HG03045 (cell line): ENCODE data around the gene TOMM40.
"Not testable (repeated sequence)": the region's sequence is repeated elsewhere in the genome, so short reads cannot be mapped to it uniquely, and the experiment has no call there.

ENCODE experiments used
- ATAC-seq: cut with Tn5 transposase; IDR thresholded peaks from one replicate; pipeline ENCODE4 v1.9.1; 2021; ENCODE audit warnings: mild to moderate bottlenecking, moderate library complexity; ENCODE audit not compliant: unreplicated experiment

TOMM40 gene

DNA sequence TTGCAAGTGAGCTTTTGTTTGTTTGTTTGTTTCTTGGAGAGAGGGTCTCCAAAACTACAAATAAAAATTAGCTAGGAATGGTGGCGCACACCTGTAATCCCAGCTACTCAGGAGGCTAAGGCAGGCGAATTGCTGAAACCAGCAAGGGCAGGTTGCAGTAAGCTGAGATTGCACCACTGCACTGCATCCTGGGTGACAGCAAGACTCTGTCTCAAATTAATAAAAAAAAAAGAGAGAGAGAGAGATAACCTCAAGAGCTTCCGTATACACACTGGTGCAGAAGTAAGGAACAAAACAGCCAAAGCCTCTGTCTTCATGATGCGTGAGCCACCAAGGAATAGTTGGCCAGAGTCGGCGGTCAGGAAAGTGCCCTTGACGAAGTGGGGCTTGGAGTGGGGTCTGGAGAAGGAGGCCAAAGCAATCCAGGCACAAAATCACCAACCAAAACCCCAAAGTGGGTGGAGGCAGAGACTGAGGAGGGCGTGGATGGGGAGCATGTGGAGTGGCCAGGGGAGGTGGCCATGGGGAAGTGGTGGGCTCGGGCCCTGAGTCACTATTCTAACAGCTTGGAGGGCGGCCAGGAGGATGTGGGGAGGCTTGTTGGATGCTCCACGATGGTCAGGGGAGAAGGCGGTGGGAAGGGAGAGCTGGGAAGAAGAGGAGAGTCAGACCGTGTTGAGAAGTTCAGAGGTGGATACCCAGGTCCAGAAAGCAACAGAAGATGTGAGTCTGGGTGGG is 21.2 kb upstream of the TOMM40 start:
- no peak for ATAC-seq

DNA sequence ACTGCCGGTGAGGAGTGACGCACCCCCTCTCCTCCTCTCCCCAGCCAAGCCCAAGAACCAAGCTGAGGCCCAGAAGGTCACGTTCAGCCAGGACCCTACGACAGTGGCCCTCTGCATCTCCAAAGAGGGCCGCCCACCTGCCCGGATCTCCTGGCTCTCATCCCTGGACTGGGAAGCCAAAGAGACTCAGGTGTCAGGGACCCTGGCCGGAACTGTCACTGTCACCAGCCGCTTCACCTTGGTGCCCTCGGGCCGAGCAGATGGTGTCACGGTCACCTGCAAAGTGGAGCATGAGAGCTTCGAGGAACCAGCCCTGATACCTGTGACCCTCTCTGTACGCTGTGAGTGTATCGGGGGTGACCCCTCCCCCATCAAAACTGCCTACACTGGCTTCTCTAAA is 19.2 kb upstream of the TOMM40 start:
- ATAC-seq: no peak

DNA sequence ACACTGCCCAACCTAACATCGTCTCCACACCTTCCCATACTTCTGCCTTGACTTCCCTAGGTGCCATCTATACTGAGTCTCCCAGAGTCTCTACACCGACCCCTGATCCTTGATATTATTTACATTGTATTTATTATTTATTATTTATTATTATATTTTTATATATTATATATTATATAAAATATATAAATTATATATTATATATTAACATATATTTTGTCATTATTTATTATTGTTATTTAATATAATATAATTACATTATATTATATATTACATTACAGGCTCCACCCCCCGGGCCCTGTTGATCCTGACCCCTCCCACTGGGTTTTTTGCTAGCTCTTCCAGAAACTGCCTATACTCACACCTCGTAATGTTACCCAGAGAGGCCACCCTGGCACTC is 18.4 kb upstream of the TOMM40 start:
- no peak for ATAC-seq

DNA sequence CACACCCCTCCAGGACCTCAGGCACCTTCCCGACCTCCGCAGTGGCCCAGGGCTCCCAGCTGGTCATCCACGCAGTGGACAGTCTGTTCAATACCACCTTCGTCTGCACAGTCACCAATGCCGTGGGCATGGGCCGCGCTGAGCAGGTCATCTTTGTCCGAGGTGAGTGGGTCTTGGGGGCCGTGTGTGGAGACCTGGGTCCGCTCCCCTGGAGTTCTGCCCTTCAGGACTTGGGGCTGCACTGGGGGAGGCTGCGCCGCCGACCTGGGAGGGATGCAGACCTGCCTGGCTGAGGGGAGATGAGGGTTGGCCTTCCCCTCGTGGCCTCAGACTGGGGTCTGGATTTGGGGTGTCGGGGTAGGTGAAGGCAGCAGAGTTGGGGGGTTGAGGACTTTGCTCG is 16.7 kb upstream of the TOMM40 start:
- ATAC-seq: no peak

DNA sequence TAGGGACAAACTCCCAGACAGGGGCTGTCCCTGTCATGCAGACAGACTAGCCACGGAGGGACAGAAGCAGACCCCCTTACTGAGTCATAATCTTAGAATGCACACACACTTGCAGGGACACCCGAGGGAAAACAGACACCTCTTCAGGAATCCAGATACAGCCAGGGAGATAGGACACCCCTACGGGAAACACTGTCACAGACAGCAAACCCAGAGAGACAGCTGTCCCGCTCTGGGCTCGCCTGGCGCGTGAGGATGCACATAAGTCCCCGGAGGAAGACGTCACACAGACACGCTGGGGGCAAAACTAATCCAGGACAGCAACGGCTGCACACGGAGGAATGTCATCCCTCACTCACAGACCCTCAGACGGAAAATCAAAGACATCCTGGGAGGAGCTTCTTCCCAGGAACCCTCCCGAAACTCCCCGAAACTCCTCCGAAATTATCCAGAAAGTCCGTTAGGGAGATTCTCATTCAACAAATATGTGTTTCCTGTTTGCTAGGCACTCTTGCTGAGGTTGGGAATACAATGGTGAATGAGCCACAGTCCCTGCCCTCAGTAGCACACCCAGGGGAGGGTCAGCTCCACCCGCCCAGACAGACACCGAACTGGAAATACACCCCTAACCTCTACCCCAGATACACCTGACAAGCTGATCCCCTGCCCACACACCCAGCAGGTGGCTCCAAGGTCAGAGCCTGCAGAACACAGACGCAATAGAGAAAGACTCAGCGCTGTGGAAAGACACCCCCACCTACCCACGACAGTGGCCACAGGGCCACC is 15.2 kb upstream of the TOMM40 start:
- no peak for ATAC-seq

DNA sequence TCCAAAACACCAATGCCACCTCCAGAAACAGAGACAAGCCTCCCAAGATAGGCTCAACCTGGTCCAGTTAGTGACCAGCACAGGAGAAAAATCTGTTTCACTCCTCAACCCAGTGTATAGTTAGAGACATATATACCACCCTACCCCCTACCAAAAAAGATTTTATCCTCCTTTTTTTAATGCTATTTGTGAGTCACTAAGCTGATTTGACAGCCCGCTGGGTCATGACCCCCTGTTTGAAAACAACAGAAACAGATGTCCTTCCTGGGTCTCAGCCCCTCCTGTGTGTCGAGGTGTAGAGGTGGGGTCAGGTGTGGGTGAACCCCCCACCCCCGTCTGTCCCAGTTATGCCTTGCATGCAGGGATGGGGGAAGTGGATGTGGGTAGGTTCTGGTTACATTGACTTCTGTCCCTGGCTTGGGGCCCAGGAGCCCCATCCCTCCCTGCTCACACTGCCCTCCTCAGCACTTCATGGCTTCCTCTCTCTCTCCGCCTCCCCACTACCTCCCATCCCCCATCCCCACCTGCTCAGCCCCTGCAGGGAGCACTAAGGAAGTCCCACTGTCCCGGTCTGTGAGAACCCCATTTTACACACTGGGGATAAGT is 14.0 kb upstream of the TOMM40 start:
- ATAC-seq: no peak

DNA sequence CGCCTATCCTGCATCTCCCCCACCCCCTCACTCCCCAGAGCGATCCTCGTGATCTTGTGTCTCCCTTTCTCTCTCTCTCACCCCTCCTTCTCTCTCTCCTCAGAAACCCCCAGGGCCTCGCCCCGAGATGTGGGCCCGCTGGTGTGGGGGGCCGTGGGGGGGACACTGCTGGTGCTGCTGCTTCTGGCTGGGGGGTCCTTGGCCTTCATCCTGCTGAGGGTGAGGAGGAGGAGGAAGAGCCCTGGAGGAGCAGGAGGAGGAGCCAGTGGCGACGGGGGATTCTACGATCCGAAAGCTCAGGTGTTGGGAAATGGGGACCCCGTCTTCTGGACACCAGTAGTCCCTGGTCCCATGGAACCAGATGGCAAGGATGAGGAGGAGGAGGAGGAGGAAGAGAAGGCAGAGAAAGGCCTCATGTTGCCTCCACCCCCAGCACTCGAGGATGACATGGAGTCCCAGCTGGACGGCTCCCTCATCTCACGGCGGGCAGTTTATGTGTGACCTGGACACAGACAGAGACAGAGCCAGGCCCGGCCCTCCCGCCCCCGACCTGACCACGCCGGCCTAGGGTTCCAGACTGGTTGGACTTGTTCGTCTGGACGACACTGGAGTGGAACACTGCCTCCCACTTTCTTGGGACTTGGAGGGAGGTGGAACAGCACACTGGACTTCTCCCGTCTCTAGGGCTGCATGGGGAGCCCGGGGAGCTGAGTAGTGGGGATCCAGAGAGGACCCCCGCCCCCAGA is 12.8 kb upstream of the TOMM40 start:
- ATAC-seq: no peak

DNA sequence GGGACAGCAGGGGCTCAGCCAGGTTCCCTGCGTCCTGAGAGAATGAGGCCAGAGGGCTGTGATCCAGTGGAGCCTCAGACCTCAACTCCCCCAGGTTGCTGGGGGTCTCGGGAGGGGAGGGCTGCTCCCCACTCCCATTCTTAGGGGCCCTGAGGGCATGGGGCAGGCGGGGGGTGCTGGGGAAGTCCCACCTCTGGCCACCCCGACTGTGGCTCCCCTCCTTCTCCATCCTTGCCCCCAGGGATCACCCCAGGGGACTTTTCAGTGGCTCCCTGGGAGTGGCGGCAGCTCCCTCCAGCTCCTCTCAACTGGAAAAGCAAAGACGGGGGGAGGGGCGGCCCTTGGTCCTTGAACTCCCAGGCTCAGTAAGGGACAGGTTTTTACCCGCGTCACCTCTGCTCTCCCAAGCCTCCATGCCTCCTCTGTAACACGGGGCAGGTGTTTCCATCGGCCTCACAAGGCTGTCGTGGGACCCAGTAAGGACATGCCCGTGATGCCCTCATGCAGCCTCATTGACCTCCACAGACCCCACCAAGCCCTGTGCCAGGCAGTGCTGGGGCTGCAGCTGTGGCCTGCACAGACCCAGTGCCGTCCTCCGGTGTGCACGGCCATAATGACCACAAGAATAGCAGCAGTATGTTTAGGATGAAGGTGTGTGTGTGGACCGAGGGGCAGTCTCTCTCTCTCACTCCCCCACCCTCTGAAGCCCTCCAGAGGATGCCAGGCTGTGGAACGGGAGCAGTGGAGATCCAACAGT is 11.6 kb upstream of the TOMM40 start:
- ATAC-seq: no peak

DNA sequence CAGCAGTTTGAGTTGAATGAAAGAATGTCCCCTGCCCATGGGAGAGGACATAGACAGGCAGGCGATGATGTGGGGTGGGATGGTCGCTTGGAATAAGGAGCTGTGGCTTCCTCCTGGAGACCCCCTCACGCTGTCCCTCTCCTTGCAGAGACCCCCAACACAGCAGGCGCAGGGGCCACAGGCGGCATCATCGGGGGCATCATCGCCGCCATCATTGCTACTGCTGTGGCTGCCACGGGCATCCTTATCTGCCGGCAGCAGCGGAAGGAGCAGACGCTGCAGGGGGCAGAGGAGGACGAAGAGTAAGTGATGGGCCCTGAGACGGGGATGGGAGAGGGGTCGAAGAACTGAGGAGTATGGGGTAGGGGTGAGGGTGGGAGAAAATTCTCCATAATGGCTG is 9.0 kb upstream of the TOMM40 start:
- ATAC-seq: no peak

DNA sequence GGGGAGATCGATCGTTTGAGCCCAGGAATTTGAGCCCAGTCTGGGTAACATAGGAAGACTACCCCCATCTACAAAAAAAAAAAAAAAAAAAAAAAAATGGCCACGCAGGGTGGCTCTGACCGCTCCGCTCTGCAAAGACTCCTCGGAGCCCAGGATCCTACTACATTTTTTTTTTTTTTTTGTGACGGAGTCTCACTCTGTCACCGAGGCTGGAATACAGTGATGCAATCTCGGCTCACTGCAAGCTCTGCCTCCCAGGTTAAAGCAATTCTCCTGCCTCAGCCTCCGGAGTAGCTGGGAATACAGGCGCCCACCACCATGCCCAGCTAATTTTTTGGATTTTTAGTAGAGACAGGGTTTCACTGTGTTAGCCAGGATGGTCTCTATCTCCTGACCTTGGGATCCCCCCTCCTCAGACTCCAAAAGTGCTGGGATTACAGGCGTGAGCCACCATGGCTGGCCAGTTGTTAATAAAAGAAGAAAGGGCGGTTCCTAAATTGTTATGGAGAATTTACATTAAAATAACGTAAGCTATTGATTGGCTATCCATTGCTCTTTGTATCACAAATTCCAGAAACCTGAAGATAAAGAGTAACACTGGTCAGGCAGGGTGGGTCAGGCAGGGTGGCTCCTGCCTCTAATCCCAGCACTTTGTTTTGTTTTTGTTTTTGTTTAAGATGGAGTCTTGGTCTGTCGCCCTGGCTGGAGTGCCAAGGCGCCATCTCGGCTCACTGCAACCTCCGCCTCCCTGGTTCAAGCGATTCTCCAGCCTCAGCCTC is 8.2 kb upstream of the TOMM40 start:
- not testable (repeated sequence) for ATAC-seq

DNA sequence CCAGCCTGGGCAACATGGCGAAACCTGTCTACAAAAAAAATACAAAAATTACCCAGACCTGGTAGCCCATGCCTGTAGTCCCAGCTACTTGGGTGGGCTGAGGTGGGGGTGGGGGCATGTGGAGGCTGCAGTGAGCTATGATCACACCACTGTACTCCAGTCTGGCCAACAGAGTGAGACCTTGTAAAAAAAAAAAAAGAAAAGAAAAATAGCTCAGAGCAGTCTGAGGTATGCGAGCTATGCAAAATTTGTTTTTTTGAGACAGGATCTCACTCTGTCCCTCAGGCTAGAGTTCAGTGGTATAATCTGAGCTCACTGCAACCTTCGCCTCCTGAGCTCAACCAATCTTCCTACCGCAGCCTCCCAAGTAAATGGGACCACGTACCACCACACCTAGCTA is 7.1 kb upstream of the TOMM40 start:
- ATAC-seq: no peak

DNA sequence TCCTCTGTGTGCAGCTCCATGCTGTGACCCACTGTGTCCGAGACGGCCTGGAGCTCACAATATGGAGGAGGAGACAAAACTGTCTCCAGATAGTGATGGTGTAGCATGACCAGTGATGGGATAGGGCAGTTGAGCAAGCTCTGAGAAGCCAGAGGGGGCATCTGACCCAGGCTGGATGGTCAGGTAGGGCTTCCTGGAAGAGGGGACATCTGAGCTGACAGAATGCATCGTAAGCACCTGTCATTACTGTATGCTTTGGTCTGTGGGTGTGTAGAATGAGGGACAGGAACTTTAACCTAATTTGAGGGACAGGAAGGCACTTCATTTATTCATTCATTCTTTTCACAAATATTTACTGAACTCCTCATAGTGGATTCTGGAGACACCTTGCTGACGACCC is 6.5 kb upstream of the TOMM40 start:
- ATAC-seq: no peak

DNA sequence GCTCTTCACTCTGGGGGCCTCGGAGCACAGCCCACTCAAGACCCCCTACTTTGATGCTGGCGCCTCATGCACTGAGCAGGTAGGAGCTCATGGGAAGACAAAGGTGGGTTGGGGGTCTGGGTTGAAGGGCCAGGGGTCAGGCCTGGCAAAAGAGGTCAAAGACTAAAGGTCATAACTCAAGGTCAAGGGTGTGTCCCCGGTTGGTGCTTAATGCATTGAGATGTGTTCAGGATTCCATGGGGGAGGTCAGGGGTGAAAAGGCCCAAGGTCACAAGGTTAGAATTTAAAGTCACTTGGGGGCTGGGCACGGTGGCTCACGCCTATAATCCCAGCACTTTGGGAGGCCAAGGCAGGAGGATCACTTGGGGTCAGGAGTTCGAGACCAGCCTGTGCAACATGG is 4.9 kb upstream of the TOMM40 start:
- no peak for ATAC-seq

DNA sequence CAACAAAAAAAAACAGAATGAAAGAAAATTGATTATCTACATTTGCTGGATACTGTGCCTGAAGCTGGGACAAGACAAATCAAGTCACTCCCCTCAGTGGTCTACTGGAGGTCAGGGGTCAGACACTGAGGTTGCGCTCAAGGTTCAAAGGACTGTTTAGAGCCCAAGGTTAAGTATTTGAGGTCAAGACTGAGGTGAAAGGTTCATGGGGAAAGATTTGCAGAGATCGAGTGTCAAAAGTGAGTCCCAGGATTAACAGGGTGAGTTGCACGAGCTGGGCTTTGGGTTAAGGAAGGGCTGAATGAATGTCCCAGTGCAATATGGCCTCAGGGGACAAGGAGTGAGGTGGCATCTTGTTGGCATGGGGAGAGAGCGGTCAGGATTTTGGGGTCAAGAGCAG is 3.4 kb upstream of the TOMM40 start:
- ATAC-seq: no peak

DNA sequence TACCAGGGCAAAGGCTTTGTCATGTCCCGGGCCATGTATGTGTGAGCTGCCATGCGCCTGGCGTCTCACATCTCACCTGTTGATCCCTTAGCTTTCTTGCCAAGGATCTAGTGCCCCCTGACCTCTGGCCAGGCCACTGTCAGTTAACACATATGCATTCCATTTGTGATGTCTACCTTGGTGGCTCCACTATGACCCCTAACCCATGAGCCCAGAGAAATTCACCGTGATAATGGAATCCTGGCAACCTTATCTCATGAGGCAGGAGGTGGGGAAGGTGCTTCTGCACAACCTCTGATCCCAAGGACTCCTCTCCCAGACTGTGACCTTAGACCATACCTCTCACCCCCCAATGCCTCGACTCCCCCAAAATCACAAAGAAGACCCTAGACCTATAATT is 2.7 kb upstream of the TOMM40 start:
- not testable (repeated sequence) for ATAC-seq

DNA sequence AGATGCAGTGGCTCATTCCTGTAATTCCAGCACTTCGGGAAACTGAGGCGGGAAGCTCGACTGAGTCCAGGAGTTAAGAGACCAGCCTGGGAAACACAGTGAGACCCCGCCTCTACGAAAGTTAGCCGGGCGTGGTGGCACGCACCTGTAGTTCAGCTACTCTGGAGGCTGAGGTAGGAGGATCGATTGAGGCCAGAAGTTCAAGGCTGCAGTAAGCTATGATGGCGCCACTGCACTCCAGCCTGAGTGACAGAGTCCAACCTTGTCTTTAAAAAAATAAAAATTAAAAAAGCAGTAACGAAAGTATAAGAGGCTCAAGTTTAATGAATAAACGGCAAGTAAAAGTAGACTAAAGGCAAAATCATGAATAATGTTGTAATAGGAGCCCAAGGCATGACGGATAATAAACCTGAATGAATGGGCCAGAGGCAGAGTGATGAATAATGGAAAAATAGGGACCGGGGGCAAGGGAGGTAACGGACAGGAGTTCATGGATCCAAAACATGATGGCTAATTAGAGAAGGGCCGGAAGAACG is 1.2 kb upstream of the TOMM40 start:
- no peak for ATAC-seq

DNA sequence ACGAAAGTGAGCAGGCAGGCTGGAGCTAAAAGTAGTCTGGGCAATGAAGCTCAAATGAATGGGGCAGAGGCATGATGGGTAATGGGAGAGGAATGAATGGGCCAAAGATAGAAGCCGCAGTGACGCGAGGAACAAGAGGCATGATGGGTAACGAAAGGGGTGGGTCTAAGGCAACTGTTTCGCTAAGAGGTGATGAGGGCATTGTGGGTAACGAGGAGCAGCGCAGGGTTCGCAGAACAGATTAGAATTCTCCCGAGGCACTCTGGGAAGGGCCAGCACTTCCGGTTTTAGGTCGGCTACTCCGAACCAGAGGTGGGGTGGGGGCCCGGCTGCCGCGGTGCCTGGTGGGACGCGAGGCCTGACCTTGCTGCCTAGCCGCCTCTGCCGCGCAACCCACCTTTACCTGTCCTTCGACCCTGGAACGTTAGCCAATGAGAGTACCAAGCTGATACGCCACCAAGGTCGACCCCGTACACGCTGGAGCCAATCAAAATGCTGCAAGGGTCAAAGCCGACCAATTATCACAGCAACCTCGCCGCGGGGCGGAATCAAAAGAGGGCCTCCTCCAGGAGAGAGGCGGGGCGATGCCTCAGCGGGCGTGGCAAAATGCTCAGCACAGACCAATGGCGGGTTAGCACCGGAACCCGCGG is 563 bp upstream of the TOMM40 start:
- peak; percentile 81 for ATAC-seq

DNA sequence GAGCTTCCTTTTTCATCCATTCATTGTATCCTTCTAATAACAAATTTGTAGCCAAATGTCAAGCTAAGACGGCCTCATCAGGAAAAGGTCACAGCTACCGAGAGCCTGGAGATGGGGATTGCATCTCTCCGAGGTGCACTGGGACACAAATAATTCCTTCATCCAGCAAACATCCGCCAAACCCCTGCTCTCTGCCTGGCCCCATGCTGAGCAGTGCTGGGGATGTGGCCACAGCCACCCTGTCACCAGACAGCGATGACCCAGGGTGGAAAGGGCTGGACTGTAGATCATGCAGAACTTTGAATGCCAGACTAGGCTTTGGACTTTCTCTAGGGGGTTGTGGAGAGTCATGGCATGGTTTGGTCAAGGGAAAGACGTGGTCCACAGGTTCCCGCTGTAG is 1.9 kb downstream of the TOMM40 start:
- ATAC-seq: no peak
